Stimulated activated CD4-positive, alpha-beta T cell treated with anti-CD3 and anti-CD28 coated beads, Interleukin-2, amount 100 ng/mL, for 48 hours (primary cell): ENCODE data around the gene PARP3.

Experiments
- DNase-seq, 2 donors: peaks; one replicate each; pipeline ENCODE4 v3.0.0-alpha.2; 2020

Gene PARP3

DNA sequence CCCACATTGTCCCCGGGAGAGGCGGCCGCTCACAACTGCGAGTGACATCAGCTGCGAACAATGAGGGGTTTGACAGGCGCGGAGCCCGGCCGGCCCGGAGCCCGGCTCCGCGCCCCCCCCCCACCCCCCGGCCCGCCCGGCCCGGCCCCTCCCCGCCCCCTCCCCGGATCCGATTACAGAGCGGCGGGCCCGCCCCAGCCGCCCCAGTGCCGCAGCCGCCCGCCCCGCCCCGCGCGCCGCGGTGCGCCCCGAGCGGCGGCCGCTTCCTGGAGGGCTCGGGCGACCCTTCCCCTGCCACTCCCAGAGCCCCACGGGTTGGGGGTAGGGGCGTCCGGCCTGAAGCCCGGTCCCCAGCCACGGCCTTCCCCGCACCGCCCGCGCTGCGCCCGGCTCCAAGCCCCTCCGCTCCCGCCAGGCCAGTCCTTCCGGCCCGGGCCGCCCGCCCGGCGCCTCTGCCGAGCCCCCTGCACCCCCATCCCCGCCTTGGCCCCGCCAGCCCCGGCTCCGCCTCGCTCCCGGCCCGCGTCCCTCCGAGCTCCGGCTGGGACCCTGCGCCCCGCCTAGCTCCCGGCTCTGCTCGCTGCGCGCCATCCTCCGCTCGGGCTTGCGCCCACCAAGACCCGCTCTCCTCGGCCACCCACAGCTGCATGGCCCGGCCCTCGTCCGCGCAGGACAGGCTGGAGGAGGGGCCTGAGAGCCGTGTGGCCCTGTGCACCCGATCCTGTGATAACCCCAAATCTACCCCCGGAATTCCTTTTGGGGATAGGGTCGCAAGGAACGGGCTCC lies 25.4 kb downstream of the PARP3 start, which contains the start of gene PCBP4:
Gene PCBP4 (minus strand): TSS at position 71 of the 786 bp plus-strand sequence. CDS start 6,214 bp downstream, outside the sequence.
- DNase-seq, result peak in 1 of 2 donors; percentile 35

DNA sequence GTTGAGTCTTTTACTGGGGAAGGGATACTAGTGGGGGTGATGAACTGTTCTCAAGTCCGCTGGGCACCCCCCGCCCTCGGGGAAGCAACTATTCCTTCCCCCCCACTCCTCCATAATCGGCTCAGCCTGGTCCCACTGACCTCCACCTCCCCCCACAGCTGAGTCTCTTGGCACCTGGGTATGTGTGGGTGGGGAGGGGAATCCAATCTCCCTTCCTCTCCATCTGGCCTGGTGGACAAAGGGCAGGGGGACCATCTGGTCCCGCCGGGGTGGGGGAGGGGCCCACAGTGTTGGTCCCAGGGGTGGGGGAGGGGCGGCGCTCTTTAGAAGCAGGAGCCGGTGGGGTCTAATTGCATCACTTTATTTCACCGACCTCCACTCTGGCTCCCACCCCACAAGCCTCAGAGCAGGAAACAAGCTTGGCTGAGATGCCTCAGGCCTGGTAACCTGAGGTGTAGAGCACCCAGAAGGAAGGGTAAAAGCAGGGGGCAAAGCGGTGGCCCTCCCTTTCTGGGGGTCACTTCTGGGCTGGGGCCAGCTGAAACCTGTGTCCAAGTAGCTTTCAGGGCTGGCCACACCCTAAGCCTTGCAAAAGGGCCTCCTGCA lies 26.1 kb downstream of the PARP3 start:
- no peak for DNase-seq

DNA sequence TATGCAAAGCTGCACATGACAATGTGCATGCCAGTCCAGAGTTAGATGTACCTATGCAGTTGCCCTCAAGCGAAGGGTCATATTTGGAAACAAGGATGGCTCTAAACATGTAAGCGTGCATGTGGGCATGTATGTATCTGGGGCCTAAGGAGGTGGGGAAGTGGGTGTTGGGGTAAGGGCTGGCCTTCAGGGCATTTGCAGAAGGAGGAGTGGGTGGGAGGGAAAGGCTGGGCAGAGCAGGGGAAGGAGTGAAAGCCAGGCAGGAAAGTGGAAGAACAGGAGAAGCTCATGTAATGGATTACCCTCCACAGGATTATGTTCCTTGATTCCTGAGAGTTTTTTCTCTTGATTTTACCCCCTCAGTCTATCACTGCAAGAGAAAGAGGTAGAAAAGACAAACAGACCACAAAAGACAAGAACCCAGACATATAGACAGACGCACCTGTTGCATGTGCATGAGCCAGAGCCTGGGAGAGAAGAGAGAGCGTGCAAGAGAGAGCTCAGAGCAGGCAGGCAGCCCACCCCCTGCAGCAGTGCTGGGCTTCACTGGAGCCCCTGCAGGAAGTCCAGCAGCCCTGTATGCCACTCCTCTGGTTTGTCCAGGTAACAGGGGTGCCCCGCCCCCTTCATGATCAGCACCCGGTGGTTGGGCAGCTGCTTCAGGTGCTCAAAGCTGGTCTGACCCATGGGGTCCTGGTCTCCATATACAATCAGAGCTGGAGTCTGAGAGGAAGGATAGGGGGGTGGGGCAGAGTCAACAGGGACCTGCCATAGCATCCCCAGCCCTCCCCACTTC lies 26.9 kb downstream of the PARP3 start:
- no peak for DNase-seq

DNA sequence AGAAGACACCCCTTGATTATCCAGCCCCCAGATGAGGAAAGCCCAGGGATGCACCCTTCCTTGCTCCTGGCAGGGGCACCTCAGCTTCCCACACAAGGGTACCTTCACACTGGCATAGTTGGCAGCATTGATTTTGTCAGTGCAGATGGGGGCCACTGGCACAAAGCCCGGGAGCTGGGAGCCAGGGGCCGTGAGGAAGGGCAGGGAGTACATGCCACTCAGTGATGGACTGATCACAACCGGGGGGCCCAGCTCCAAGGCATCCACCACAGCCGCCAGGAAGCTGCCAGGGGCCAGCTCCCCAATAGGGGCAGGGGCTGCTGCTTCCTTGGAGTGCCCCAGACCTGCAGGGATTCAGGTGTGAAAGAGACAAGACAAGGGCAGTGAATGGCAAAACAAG lies 27.7 kb downstream of the PARP3 start:
- no peak for DNase-seq

DNA sequence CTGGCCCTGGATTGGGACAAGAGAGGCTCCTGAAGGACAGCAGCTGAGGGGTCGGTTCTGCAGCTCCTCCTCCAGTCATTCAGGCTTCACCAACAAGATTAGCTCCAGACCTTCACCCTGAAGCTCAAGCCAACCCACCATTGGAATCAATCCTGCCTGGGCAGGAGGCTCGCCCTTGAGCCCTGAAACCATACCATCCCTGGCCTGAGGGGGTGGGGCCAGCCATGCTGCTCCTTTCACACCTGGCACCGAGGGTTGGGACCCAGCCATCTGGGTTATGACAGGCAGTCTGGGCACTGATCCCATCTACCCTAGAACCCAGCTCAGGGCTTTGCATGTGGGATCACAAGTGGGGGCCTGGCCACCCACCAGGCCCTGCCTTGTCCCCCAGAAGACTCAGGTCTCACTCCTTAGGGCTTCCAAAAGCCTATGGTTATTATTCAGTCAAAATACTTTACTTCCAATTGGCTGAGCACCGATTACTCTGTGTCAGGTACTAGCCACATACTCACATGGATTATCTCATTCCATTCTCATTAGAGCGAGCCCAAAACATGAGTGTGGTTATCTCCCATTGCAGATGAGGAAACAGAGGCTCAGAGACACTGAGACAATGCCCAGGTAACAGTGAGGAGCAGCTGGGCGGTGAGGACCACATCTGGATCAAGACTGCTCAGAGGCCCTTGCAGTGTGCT lies 28.6 kb downstream of the PARP3 start:
- no peak for DNase-seq

DNA sequence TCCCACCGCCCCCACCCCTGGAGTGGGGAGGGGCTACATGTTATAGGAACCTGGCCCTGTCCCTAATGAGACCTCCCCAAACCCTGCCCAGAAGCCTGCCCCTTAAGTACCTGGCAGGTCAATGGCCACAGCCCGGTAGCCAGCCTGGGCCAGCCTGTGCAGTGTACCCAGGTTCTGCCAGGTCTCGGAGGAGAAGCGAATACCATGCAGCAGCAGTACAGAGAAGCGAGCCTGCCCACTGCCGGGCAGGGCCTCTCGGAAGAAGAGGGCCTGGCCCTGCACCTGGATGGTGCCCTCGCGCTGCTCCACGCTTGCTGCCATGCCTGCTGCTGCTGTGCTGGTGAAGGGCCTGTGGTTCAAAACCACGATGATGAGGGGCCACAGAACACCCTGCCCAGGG lies 29.2 kb downstream of the PARP3 start:
- DNase-seq, result no peak

DNA sequence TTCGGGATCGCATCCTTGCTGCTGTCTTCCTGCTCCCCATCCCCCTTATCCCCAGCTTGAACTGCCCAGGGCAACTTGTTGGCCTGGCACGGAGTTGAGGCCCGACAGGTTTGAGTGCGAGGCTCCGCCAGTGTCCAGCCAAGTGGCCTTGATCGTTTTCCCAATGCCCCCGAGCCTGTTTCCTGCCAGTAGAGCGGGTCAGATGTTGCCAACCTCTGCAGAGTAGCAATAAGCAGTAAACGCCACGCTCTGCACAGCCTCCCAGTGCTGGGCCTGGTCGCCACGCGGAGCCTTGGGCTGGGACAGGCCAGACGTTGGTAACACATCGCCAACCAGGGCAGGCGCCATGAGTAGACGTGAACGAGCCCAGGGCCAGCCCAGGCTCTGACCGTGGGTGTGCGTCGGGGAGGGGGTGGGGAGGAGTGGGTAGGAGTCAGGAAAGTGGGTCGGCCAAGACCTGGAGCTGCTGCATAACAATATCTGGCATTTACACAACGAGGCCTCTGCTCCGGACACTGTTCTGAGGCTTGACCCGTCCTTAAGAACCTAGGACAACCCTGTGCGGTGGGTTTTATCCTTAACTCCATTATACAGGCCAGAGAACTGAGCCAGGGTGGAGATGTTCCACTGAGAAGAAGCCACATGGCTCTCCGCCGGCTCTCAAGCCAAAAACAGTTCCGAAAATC lies 32.3 kb downstream of the PARP3 start:
- DNase-seq, result no peak

DNA sequence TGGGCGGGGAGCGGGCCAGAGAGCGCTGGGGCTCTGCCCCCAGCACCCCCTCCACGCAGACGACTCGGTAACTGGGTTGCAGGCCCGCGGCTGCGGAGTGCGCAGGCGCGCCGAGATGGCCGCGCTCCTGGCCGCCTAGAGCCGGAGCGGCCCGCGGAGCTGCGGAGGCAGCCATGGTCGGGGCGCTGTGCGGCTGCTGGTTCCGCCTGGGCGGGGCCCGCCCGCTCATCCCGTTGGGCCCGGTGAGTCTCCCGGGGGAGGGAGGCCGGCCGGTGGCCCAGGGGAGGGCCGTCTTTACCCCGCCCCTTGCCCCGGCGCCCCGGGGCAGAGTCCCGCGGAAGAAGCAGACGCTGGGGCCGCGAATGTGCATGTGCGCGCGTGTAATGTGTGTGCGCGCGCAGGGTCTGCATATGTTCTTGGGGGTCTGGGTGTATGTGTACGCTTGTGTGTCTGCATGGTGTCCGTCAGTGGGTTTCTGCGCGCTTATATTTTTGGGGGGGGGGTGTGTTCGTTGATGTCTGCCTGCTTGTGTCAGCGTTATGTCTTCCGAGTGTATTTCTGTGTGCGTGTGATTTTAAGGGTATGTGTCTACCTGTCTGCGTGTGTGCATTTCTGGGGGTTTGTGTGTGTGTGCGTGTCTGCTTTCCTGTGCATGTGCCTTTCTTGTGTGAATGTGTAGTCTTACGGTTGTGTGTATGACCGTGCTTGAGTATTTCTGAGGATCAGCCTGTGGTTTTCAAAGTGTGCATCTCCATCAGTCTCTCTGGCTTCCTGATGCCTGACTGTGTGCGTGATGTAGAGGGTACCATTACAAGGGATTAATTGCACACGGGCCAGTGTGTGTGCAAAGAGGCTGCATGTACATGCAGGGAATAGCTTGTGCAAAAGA lies 33.0 kb downstream of the PARP3 start, which contains the start of gene ABHD14A:
Gene ABHD14A (plus strand): TSS at position 102 of the 889 bp plus-strand sequence. CDS start 72 bp downstream, at position 174.
- DNase-seq, result peak in 1 of 2 donors; percentile 63

DNA sequence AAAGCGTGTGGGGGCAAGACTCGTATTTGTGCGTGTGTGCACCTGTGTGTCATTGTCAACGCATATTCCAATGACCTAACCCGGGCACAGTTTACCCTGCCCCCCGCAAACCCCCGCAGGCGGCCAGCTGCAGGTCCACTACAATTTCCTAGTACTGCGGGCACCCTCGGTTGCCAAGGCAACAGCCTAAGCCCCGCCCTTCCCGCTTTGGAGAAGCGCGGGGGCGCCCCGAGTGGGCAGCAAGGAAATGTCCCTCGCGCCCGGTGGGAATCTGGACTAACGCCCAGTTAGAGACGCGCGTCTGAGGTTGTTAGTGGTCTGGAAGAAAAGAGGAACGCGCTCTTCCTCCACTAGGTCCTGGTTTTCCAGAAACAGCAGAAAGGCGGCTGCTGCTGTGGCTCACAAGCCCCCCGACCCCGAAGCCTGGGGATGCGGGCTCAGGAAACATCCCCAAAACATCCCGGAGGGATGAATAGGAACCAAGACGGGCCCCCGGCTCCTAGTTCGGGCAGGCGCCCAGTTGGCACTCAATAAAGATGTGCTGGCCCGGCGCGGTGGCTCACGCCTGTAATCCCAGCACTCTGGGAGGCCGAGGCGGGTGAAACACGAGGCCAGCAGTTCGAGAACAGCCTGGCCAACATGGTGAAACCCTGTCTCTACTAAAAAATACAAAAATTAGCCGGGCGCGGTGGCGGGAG lies 33.8 kb downstream of the PARP3 start:
- no peak for DNase-seq

DNA sequence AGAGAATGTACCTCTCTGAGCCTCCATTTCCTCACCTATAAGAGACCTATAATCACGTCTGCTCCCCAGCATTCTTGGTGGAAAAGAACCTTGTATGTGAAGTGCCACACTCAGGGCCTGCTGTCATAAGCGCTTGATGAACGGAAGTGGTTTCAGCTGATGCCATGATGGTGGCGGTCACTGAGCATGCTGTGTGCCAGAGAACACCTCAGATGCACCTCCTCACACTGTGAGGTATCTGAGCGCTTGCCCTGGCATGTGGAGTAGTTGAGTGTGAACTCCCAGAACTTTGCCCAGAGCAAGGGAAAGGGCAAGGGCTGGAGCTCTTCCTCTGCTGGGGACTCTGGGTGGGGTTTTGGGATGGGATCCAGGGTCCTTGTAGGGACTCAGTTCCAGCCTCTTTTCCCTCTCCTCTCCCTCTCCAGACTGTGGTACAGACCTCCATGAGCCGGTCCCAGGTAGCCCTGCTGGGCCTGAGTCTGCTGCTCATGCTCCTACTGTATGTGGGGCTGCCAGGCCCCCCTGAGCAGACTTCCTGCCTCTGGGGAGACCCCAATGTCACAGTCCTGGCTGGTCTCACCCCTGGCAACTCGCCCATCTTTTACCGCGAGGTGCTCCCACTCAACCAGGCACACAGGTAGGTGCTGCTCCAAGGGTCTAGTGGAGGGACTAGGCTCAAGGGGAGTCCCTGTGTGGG lies 35.4 kb downstream of the PARP3 start:
- no peak for DNase-seq

DNA sequence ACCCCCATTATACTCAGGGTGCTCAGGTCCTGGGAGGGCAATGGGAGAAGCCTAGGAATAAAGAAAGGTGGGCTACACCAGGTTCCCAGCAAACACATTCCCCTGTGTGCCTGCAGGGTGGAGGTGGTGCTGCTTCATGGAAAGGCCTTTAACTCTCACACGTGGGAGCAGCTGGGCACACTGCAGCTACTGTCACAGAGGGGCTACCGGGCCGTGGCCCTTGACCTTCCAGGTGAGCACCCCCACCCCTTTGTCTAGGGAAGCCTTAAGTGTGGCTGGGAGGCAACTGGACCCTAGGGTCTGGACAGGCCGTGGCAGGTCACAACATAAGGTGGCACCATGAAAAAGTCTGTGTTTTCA lies 36.0 kb downstream of the PARP3 start:
- DNase-seq, result no peak

DNA sequence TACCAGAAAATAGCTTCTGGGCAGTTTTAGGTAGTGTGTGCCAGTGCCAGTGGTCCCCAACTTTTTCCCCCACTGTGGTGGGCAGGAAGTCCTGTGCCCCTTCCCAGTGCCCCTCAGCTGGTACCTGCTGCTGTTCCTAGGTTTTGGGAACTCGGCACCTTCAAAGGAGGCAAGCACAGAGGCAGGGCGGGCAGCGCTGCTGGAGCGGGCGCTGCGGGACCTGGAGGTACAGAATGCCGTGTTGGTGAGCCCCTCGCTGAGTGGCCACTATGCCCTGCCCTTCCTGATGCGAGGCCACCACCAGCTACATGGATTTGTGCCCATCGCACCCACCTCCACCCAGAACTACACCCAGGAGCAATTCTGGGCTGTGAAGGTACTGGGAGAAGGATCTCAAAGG lies 38.1 kb downstream of the PARP3 start:
- no peak for DNase-seq

DNA sequence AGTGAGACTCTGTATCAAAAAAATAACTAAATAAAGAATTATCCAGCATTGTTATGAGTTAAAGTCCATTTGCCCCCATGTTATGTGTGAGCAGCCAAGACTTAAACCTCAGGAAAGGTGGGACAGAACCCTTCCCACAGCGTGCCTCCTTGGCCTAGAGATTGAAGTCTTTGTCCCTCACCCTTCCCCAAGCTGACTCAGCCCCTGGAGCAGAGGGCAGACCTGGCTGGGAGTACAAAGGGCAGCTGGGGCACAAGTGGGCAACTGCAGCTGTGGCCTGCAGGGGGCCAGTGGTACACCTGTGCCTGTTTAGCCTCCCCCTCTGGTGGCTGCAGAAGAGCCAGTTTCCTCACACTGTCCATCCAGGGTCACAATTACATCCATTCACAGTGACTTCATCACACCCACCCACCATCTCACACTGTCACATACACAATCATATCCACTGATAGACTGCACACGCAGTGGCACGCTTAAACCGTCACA lies 40.2 kb downstream of the PARP3 start:
- DNase-seq, result no peak

DNA sequence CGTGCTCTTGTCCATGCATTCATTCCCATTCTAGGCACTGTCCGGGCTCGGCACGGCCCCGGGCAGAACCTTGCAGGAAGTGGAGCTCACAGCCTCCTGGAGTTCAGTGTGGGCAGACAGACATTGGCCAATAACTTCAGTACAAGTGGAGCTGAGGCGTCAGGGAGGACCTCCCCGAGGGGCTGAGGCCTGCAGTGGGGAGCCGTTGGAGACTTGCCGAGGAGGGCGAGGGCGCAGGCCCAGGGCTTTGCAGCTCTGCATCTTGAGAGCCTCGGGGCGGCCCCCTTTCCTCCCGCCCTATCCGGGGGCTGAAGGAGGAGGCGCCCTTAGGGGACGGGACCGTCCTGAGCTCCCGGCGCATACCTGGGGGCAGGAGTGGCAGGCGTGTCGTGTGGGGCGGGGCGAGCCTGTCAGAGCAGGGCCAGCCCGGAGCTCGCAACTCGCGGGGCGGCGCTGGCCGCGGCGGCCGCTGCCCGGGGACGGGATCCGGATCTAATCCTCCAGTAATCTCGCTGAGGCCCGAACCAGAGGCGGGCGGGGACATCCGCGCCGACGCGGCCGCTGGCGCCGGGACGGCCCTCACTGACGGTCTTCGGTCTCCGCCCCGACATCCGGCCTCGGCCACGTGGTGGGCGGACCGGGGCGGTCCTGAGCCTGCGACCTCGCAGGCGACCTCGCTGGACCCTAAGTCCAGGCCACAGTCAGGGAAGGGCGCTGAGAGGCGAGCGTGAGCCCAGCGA lies 40.8 kb downstream of the PARP3 start, which contains the start of gene ACY1:
Gene ACY1 (plus strand): TSS at position 698 of the 740 bp plus-strand sequence. CDS start 530 bp downstream, outside the sequence.
- DNase-seq, result peak; percentile 65 to 69

DNA sequence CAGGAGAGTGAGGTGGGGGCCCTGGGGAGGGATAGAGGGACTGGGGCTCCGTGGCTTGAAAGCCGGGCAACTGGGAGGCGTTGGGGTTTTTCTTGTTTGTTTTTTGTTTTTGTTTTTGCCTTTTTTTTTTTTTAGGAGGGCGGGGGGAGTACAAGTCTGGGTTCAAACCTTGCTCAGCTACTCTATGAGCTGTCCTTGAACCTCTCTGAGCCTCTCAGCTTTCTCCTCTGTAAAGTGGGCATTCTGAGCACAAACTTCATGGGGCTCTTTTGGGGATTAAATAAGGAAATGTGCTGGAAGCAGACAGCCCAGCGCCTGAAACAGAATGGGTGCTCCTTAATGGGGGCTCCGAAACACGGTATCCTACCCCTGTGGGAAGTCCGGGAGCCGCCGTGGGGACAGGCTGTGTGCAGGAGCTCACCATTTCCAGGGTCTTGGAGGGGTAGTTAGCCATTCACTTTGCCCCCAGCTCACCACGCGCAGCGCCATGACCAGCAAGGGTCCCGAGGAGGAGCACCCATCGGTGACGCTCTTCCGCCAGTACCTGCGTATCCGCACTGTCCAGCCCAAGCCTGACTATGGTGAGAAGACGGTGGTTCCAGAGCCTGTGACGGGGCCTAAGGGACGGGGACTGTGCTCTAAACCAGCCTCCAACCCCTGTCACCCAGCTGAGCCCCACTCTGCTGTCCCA lies 41.6 kb downstream of the PARP3 start:
- no peak for DNase-seq

DNA sequence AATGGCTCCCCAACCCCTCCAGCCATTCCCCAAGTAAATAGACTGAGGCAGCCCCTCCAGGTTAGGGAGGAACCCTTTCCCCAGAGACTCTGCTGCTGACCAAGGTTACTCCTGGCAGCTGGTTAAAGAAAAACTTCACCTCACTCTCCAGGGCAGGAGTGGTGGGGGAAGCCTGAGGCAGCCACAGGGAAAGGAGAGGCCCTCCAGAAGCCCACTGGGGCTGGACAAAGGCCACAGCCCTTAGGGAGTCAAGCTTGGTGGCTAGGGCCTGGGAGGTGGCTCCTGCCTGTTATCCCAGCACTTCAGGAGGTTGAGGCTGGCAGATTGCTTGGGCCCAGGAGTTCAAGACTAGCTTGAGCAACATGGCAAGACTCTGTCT lies 42.1 kb downstream of the PARP3 start:
- no peak for DNase-seq

DNA sequence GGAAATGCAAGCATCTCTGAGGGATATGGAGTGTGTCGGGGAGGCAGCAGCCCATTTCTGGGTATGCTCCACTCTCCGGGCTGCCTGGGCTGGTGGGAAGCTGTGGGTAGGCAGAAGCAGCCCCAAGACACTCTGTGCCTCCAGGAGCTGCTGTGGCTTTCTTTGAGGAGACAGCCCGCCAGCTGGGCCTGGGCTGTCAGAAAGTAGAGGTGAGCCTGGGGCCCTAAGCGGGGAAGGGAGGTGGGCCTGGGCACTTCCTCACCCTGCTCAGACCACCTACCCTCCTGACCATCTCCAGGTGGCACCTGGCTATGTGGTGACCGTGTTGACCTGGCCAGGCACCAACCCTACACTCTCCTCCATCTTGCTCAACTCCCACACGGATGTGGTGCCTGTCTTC lies 42.9 kb downstream of the PARP3 start:
- DNase-seq, result no peak
